GM19328 (cell line): ENCODE results near the gene KCND2.
"Not testable (repeated sequence)": the region's sequence is repeated elsewhere in the genome, so short reads cannot be mapped to it uniquely, and the experiment has no call there.

Experiments used
- ATAC-seq: cut with Tn5 transposase; IDR thresholded peaks from one replicate; pipeline ENCODE4 v1.9.1; 2021; ENCODE audit warnings: mild to moderate bottlenecking, moderate library complexity; ENCODE audit not compliant: unreplicated experiment

KCND2 gene

GRCh38 chr7:120272701-120273475 lies at the start of gene KCND2:
TSS of gene KCND2 (plus strand) at chr7:120273175.
- ATAC-seq, result peak; percentile 35

GRCh38 chr7:120226188-120226587 lies 46.8 kb upstream of the KCND2 start:
- ATAC-seq, result no peak

GRCh38 chr7:120227255-120227654 lies 45.7 kb upstream of the KCND2 start:
- no peak for ATAC-seq

GRCh38 chr7:120229084-120229483 lies 43.9 kb upstream of the KCND2 start:
- ATAC-seq, result no peak

- ATAC-seq, result no peak
Measured at GRCh38 chr7:120233338-120233737, 39.6 kb upstream of the KCND2 start.

- ATAC-seq, result not testable (repeated sequence)
Measured at GRCh38 chr7:120240350-120240749, 32.6 kb upstream of the KCND2 start.

GRCh38 chr7:120241973-120242372 lies 31.0 kb upstream of the KCND2 start:
- no peak for ATAC-seq

- no peak for ATAC-seq
Measured at GRCh38 chr7:120254845-120255244, 18.1 kb upstream of the KCND2 start.

GRCh38 chr7:120256344-120257070 lies 16.5 kb upstream of the KCND2 start:
- ATAC-seq, result no peak

GRCh38 chr7:120259386-120259785 lies 13.6 kb upstream of the KCND2 start:
- ATAC-seq, result no peak

GRCh38 chr7:120260111-120260510 lies 12.9 kb upstream of the KCND2 start:
- ATAC-seq, result no peak

- ATAC-seq, result peak; percentile 49
Measured at GRCh38 chr7:120272261-120272660, 714 bp upstream of the KCND2 start.

- peak; percentile 57 for ATAC-seq
Measured at GRCh38 chr7:120273476-120273975, 551 bp downstream of the KCND2 start.

- no peak for ATAC-seq
Measured at GRCh38 chr7:120274482-120274881, 1.5 kb downstream of the KCND2 start.

- ATAC-seq, result no peak
Measured at GRCh38 chr7:120274899-120275298, 1.9 kb downstream of the KCND2 start.

- no peak for ATAC-seq
Measured at GRCh38 chr7:120276720-120277119, 3.7 kb downstream of the KCND2 start.

- no peak for ATAC-seq
Measured at GRCh38 chr7:120278773-120279172, 5.8 kb downstream of the KCND2 start.

- no peak for ATAC-seq
Measured at GRCh38 chr7:120280743-120281142, 7.8 kb downstream of the KCND2 start.

- ATAC-seq, result no peak
Measured at GRCh38 chr7:120293027-120293426, 20.1 kb downstream of the KCND2 start.

GRCh38 chr7:120302190-120302589 lies 29.2 kb downstream of the KCND2 start:
- ATAC-seq, result no peak

- ATAC-seq, result peak; percentile 61
Measured at GRCh38 chr7:120303105-120303504, 30.1 kb downstream of the KCND2 start.

GRCh38 chr7:120304674-120305073 lies 31.7 kb downstream of the KCND2 start:
- no peak for ATAC-seq
